Naive thymus-derived CD8-positive, alpha-beta T cell (primary cell): ENCODE data around the gene SLC39A7. TPM values are rescaled to one million over a fixed set of nuclear protein-coding genes. Genes with fewer than 3 reads are reported as not detected.

Experiments
- ATAC-seq, 2 donors: fragments of 150-1000 bp; cut with Tn5 transposase in 1 of 2; sonication (Bioruptor Pico), chemical (Tn5 transposase) in 1 of 2; 1 replicate in 1 of 2; 2 replicates in 1 of 2; pipeline ENCODE4 v1.10.0; 2021; ENCODE audit warnings: mild to moderate bottlenecking in 2 of 2, moderate library complexity in 2 of 2
- POLR2A ChIA-PET: fragments of 350-600 bp; sonication (Branson Sonifier 250); formaldehyde crosslinking; loops from one replicate; lab custom pipeline; 2021; ENCODE audit warnings: antibody characterized with exemption; lab: Charles Lee
- DNase-seq, 10 donors: peaks; one replicate each; pipeline versions ENCODE4 v3.0.0 to v3.0.0-alpha.2; 2020 to 2022
- H3K27ac Mint-ChIP-seq, 10 donors: one replicate each; pipeline ENCODE4 v1.8.0; 2020 to 2022; ENCODE audit warnings: mild to moderate bottlenecking in 10 of 10, mixed read lengths in 10 of 10, moderate library complexity in 4 of 10, inconsistent platforms in 1 of 10
- H3K27me3 Mint-ChIP-seq, 5 donors: one replicate each; pipeline ENCODE4 v1.8.0; 2021 to 2022; ENCODE audit warnings: mixed read lengths in 5 of 5
- H3K36me3 Mint-ChIP-seq, 3 donors: one replicate each; pipeline ENCODE4 v1.8.0; 2020 to 2022; ENCODE audit warnings: mixed read lengths in 3 of 3, mild to moderate bottlenecking in 2 of 3, inconsistent platforms in 1 of 3
- H3K4me1 Mint-ChIP-seq, 4 donors: one replicate each; pipeline ENCODE4 v1.8.0; 2021 to 2022; ENCODE audit warnings: mixed read lengths in 4 of 4
- H3K4me3 Mint-ChIP-seq, 10 donors: one replicate each; pipeline ENCODE4 v1.8.0; 2020 to 2022; ENCODE audit warnings: mild to moderate bottlenecking in 10 of 10, mixed read lengths in 10 of 10, moderate library complexity in 6 of 10, inconsistent platforms in 1 of 10
- H3K9me3 Mint-ChIP-seq, 9 donors: one replicate each; pipeline ENCODE4 v1.8.0; 2020 to 2022; ENCODE audit warnings: mixed read lengths in 9 of 9, mild to moderate bottlenecking in 3 of 9, inconsistent platforms in 1 of 9, moderate library complexity in 1 of 9
- polyA plus RNA-seq, 3 donors: library from polyadenylated mRNA; unstranded; fragments of 300-500 nt; fragmentation: Illumina TruSeq; gene quantifications; one replicate each; pipeline ENCODE4 v1.2.3, GENCODE V29; 2021
- total RNA-seq, 8 experiments: library from RNA in 2 of 8; stranded (reverse) in 2 of 8; gene quantifications; one replicate each; pipeline ENCODE4 v1.2.3 and lab custom pipeline; 2021 to 2026

Gene SLC39A7
- total and polyA plus RNA-seq, 5 experiments from 2014 or later, result 18.8 to 36.4 (median 23.8) TPM

GRCh38 chr6:33171880-33172687, 28.6 kb upstream of the SLC39A7 start:
- POLR2A ChIA-PET, result interaction anchor here (1.6 kb wide), 1 partner anchor 10 kb away, joined by 4 read pairs; no protein-coding TSS in a partner anchor
- H3K27me3 Mint-ChIP-seq, result peaks cover 0 to 8% (median 0%) of the 10 kb centered on the region in 5 donors

DNA sequence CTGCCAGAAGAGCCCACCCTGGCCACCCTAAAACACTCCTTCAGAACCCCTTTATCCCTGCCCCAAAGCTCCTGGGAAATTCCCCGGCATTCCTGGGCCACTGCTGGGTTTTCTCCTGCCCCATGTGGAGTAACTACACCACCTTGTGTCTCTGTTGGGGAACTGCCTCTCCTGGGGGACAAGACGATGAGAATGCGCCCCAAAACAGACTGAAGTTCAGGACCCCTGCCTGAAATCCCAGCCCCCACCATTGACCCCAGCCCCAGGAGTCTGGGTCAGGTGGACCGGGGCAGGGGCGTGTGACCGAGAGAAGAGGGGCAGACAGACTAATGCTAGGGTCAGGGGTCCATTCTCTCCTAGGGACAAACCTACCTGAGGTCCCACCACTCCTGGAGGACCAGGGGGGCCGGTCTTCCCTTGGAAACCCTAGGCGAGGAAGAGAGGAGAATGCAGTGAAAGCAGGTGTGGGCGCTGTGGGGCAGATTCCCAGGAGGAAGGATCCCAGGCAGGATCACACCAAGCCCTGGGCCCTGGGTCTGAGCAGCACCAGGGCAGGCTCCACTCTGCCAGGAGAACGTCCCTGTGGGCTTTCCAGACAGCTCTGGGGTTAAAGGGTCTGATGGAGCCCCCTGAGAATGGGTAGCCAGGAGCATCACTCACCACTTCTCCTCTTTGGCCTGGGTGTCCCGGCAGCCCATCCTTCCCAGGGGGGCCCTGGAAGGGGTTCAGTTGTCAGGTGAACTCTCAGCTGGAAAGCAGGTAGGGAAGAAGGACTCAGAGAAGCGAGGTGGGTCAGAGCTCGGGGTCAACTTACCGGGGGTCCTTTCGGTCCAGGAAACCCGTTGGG, 27.8 kb upstream of the SLC39A7 start:
- no peak overlapping the region for H3K4me3 Mint-ChIP-seq
- H3K27me3 Mint-ChIP-seq, result peaks cover 0 to 8% (median 0%) of the 10 kb centered on the region in 5 donors
- DNase-seq (peak in 2 of 10 donors; percentile 5 to 27), ATAC-seq (no peak)
- no peaks in the 10 kb centered on the region for H3K36me3 Mint-ChIP-seq
- H3K4me1 Mint-ChIP-seq, result no peaks in the 10 kb centered on the region
- POLR2A ChIA-PET, result interaction anchor here (1.0 to 1.6 kb wide), 2 partner anchors 9 to 99 kb away, joined by 3 to 4 read pairs; partner anchors contain the start of genes RPS18 and VPS52
- H3K27ac Mint-ChIP-seq, result peak overlapping the region in 1 of 10 donors; percentile 90
- no peaks in the 10 kb centered on the region for H3K9me3 Mint-ChIP-seq

More at GRCh38 chr6:33171880-33172687, 28.6 kb upstream of the SLC39A7 start:
- no peak for ATAC-seq
- Mint-ChIP-seq H3K27ac (no peak overlapping the region), H3K36me3 (no peaks in the 10 kb centered on the region), H3K4me1 (no peaks in the 10 kb centered on the region), H3K4me3 (no peak overlapping the region), H3K9me3 (no peaks in the 10 kb centered on the region)
- peak in 1 of 10 donors; percentile 28 for DNase-seq

- H3K4me3 Mint-ChIP-seq, result no peak overlapping the region
- H3K36me3 Mint-ChIP-seq, result no peaks in the 10 kb centered on the region
- peak overlapping the region in 1 of 10 donors; percentile 11 for H3K27ac Mint-ChIP-seq
- H3K4me1 Mint-ChIP-seq, result no peaks in the 10 kb centered on the region
- no peaks in the 10 kb centered on the region for H3K9me3 Mint-ChIP-seq
- POLR2A ChIA-PET, result interaction anchor here (1.0 to 1.6 kb wide), 2 partner anchors 9 to 98 kb away, joined by 3 to 4 read pairs; partner anchors contain the start of genes RPS18 and VPS52
- ATAC-seq (no peak), DNase-seq (peak in 1 of 10 donors; percentile 16)
- peaks cover 0 to 8% (median 0%) of the 10 kb centered on the region in 5 donors for H3K27me3 Mint-ChIP-seq
Observed at GRCh38 chr6:33173535-33174180, 27.0 kb upstream of the SLC39A7 start.

- peaks cover 0 to 8% (median 0%) of the 10 kb centered on the region in 5 donors for H3K27me3 Mint-ChIP-seq
- H3K4me1 Mint-ChIP-seq, result no peaks in the 10 kb centered on the region
- no peaks in the 10 kb centered on the region for H3K9me3 Mint-ChIP-seq
- POLR2A ChIA-PET, result interaction anchor here (0.6 kb wide), 1 partner anchor 1123 kb away, joined by 5 read pairs; no protein-coding TSS in a partner anchor
- ATAC-seq (no peak), DNase-seq (peak in 1 of 10 donors; percentile 57)
- H3K27ac Mint-ChIP-seq, result peak overlapping the region in 2 of 10 donors; percentile 37 to 64
- no peaks in the 10 kb centered on the region for H3K36me3 Mint-ChIP-seq
- no peak overlapping the region for H3K4me3 Mint-ChIP-seq
Observed at GRCh38 chr6:33174784-33175183, 25.9 kb upstream of the SLC39A7 start.

DNA sequence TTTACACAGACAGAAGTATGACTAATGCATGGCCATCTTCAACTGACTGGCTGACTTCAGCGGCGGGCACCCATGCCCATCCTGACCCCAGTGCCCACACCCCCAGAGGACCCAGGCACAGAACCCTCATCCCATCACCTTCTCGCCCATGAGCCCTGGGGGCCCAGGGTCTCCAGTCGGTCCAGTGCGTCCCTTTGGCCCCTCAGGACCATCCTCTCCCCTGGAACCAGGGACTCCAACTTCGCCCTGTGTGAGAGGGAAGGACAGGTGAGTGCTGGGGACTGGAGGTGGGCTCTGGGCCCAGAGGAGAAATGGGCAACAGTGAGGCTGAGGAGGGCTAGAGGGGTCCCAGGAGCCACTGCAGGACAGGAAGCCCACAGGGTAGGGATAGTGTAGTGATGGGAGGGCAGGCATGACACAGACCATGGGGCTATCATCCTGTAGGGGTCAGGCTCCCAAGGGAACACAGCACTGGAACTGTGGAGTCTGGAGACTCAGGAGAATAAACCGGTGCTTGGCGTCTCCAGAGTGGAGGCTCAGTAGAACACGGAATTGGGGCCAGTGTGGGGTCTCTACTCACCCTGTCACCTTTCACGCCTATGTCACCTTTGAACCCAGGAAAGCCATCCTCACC, 25.1 kb upstream of the SLC39A7 start:
- Mint-ChIP-seq H3K4me3 (no peak overlapping the region), H3K9me3 (no peaks in the 10 kb centered on the region), H3K27me3 (peaks cover 0 to 8% (median 0%) of the 10 kb centered on the region in 5 donors), H3K36me3 (no peaks in the 10 kb centered on the region), H3K27ac (peak overlapping the region in 2 of 10 donors; percentile 63 to 64), H3K4me1 (no peaks in the 10 kb centered on the region)
- ATAC-seq, result no peak
- POLR2A ChIA-PET, result interaction anchor here (0.6 kb wide), 1 partner anchor 1122 kb away, joined by 5 read pairs; no protein-coding TSS in a partner anchor
- peak in 1 of 10 donors; percentile 40 for DNase-seq

GRCh38 chr6:33176906-33177305, 23.8 kb upstream of the SLC39A7 start:
- no peaks in the 10 kb centered on the region for H3K36me3 Mint-ChIP-seq
- H3K27me3 Mint-ChIP-seq, result peaks cover 0 to 8% (median 0%) of the 10 kb centered on the region in 5 donors
- H3K9me3 Mint-ChIP-seq, result no peaks in the 10 kb centered on the region

DNA sequence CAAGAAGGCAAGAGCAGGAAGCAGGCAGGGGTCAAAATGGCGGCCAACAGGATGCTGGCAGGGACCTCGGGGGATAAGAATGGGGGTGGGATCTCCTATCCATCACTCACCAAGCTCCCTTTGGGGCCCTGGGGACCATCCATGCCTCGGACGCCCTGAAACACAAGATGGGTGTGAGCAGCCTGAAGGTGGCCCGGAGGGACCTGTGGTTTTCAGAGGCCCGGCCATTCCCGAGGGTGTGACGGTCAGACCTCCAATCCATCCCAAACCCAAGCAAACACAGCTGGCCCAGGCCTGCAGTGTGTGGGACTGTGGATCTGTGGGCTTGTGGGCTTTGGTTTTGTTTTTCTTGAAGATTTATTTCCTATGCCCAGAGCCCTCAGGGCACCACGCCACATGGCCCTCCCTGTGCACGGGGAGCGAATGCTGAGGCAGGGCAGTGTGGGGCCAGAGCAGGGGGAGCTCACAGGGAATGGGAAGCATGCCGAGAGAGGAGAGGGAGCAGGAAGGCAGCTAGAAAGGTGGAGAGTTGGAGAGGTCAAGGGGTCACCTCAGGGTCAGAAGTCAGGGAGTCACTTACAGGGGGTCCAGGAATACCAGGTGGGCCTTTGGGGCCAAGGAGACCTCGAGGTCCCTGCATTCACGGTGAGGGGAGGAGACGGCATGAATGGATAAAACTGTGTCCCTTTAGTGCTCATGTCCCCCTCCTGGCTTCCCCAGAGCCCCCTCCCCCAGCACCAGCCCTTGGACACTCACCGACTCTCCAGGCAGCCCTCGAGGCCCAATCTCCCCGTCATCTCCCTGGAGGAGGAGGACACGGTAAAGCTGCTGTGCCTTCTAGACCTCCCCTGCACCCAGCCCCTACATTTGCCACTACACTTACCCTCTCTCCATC, 22.9 kb upstream of the SLC39A7 start:
- POLR2A ChIA-PET, result no interaction called here
- Mint-ChIP-seq H3K27me3 (peaks cover 0 to 8% (median 0%) of the 10 kb centered on the region in 5 donors), H3K9me3 (peaks cover 0 to 4% (median 2%) of the 10 kb centered on the region in 9 donors), H3K4me3 (no peak overlapping the region), H3K27ac (peak overlapping the region in 1 of 10 donors; percentile 27), H3K36me3 (peaks cover 0 to 3% (median 2%) of the 10 kb centered on the region in 3 donors), H3K4me1 (peaks cover 2 to 10% (median 6%) of the 10 kb centered on the region in 4 donors)
- no peak for DNase-seq
- ATAC-seq, result no peak

More at GRCh38 chr6:33176906-33177305, 23.8 kb upstream of the SLC39A7 start:
- Mint-ChIP-seq H3K4me1 (peaks cover 0 to 6% (median 2%) of the 10 kb centered on the region in 4 donors), H3K27ac (no peak overlapping the region), H3K4me3 (no peak overlapping the region)
- POLR2A ChIA-PET, result no interaction called here
- DNase-seq (no peak), ATAC-seq (no peak)

DNA sequence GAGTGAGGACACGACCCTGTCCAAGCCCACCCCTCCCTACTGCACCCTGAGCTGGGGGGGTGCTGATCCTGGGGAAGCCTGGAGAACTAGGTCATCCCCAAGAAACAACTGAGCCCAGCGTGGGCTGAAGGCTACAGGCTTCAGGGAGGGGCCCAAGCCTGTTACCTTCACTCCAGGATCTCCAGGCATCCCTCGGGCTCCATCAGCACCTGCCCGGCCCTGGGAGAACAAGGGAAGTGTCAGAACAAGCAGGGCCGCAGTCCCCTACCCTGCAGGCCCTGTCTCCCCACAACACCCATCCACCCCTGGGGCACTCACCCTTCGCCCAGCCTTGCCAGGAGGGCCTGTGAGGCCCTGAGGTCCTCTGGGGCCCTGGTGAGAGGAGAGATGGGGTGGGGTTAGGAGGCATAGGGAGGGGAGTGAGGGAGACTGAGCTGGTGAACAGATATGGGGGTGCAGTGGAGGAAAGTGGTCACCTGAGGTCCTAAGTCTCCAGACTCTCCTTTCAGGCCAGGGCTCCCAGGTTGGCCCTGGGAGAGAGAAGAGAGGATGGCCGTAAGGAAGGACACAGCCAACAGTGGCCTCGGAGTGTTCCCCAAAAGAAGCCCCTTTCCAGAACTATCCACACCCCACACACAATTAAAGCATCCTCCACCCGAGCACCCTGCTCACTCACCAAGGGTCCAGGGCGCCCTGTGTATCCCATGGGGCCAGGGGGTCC, 21.8 kb upstream of the SLC39A7 start:
- Mint-ChIP-seq H3K27me3 (peaks cover 0 to 8% (median 0%) of the 10 kb centered on the region in 5 donors), H3K9me3 (peaks cover 0 to 15% (median 9%) of the 10 kb centered on the region in 9 donors), H3K27ac (peak overlapping the region in 2 of 10 donors; percentile 27 to 41), H3K36me3 (peaks cover 0 to 14% (median 11%) of the 10 kb centered on the region in 3 donors), H3K4me3 (no peak overlapping the region), H3K4me1 (peaks cover 14 to 21% (median 17%) of the 10 kb centered on the region in 4 donors)
- ATAC-seq (no peak), DNase-seq (no peak)
- POLR2A ChIA-PET, result interaction anchor here (1.1 kb wide), 1 partner anchor 14 kb away, joined by 3 read pairs; no protein-coding TSS in a partner anchor

GRCh38 chr6:33181141-33181540, 19.5 kb upstream of the SLC39A7 start:
- peaks cover 0 to 17% (median 9%) of the 10 kb centered on the region in 9 donors for H3K9me3 Mint-ChIP-seq
- peaks cover 0 to 3% (median 0%) of the 10 kb centered on the region in 5 donors for H3K27me3 Mint-ChIP-seq
- no peak overlapping the region for H3K4me3 Mint-ChIP-seq
- DNase-seq (no peak), ATAC-seq (no peak)
- POLR2A ChIA-PET, result no interaction called here
- H3K27ac Mint-ChIP-seq, result peak overlapping the region in 4 of 10 donors; percentile 30 to 96 (median 64)
- peaks cover 0 to 15% (median 14%) of the 10 kb centered on the region in 3 donors for H3K36me3 Mint-ChIP-seq
- peaks cover 17 to 34% (median 26%) of the 10 kb centered on the region in 4 donors for H3K4me1 Mint-ChIP-seq
